HG03442 (cell line): ENCODE data around the gene EIF3CL.
"Not testable (repeated sequence)": the region's sequence is repeated elsewhere in the genome, so short reads cannot be mapped to it uniquely, and the experiment has no call there.

Experiments used
- ATAC-seq: cut with Tn5 transposase; IDR thresholded peaks from one replicate; pipeline ENCODE4 v1.9.1; 2021; ENCODE audit warnings: mild to moderate bottlenecking, moderate library complexity; ENCODE audit not compliant: unreplicated experiment

Gene EIF3CL

GRCh38 chr16:28364268-28365173 lies 39.1 kb downstream of the EIF3CL start:
- peak; percentile 84 for ATAC-seq

- not testable (repeated sequence) for ATAC-seq
These were observed 40.2 kb downstream of the EIF3CL start, which contains the start of gene NPIPB6 for GRCh38 chr16:28363408-28363807. Gene NPIPB6 (minus strand): TSS chr16:28363508. CDS start chr16:28362822, 686 bp downstream.

GRCh38 chr16:28362600-28362999 lies 41.0 kb downstream of the EIF3CL start:
- ATAC-seq, result not testable (repeated sequence)

GRCh38 chr16:28338230-28338629 lies 65.4 kb downstream of the EIF3CL start:
- ATAC-seq, result not testable (repeated sequence)

- not testable (repeated sequence) for ATAC-seq
These were observed 66.5 kb downstream of the EIF3CL start for GRCh38 chr16:28336940-28337710.

GRCh38 chr16:28335678-28336077 lies 68.0 kb downstream of the EIF3CL start:
- not testable (repeated sequence) for ATAC-seq

- ATAC-seq, result not testable (repeated sequence)
These were observed 71.0 kb downstream of the EIF3CL start for GRCh38 chr16:28332632-28333031.

GRCh38 chr16:28330981-28331380 lies 72.7 kb downstream of the EIF3CL start:
- ATAC-seq, result not testable (repeated sequence)

- not testable (repeated sequence) for ATAC-seq
These were observed 73.4 kb downstream of the EIF3CL start for GRCh38 chr16:28330232-28330631.
